WERI-Rb-1 (cell line): ENCODE results near the gene TRAPPC14.
"Not testable (repeated sequence)": the region's sequence is repeated elsewhere in the genome, so short reads cannot be mapped to it uniquely, and the experiment has no call there.

Source experiments
- DNase-seq: peaks from one replicate; pipeline ENCODE4 v3.0.0-alpha.2; 2020
- H3K27ac ChIP-seq: fragments of 250-450 bp; sonication (Bioruptor Pico); 2 replicates; pipeline ENCODE4 v1.5.1; 2020; ENCODE audit warnings: mild to moderate bottlenecking, moderate library complexity
- H3K27me3 ChIP-seq: fragments of 250-450 bp; sonication (Bioruptor Pico); 2 replicates; pipeline ENCODE4 v1.5.1; 2021; ENCODE audit warnings: mild to moderate bottlenecking, low read depth, moderate library complexity; ENCODE audit not compliant: insufficient read depth, severe bottlenecking
- H3K36me3 ChIP-seq: fragments of 250-450 bp; sonication (Bioruptor Pico); 2 replicates; pipeline ENCODE4 v1.5.1; 2020; ENCODE audit warnings: mild to moderate bottlenecking, moderate library complexity
- H3K4me3 ChIP-seq: 2 replicates; pipeline ENCODE4 v1.5.1; 2011; ENCODE audit warnings: low read depth, mild to moderate bottlenecking, control low read depth, low read length
- H3K9me3 ChIP-seq: fragments of 250-450 bp; sonication (Bioruptor Pico); 2 replicates; pipeline ENCODE4 v1.5.1; 2021; ENCODE audit warnings: mild to moderate bottlenecking, moderate library complexity; ENCODE audit not compliant: severe bottlenecking
- CTCF ChIP-seq: IDR thresholded peaks from 2 replicates; pipeline ENCODE4 v1.5.1; 2011; ENCODE audit warnings: low read depth, mild to moderate bottlenecking, control low read depth, inconsistent platforms, low read length

Gene TRAPPC14

GRCh38 chr7:100192969-100193368, 34.4 kb upstream of the TRAPPC14 start:
- no peak for DNase-seq
- Histone ChIP-seq H3K4me3 (no peak overlapping the region), H3K36me3 (no peaks in the 10 kb centered on the region), H3K27me3 (no peaks in the 10 kb centered on the region), H3K9me3 (no peaks in the 10 kb centered on the region), H3K27ac (no peak overlapping the region)
- no peak for TF ChIP-seq CTCF

- not testable (repeated sequence) for H3K36me3 ChIP-seq, H3K9me3 ChIP-seq, DNase-seq, H3K27ac ChIP-seq, H3K4me3 ChIP-seq, H3K27me3 ChIP-seq
Observed at GRCh38 chr7:100192281-100192862, 33.8 kb upstream of the TRAPPC14 start.

GRCh38 chr7:100191775-100192174, 33.3 kb upstream of the TRAPPC14 start:
- no peak for TF ChIP-seq CTCF
- H3K27me3 ChIP-seq: no peaks in the 10 kb centered on the region
- no peak overlapping the region for H3K4me3 ChIP-seq
- H3K9me3 ChIP-seq: no peaks in the 10 kb centered on the region
- no peak overlapping the region for H3K27ac ChIP-seq
- no peak for DNase-seq
- no peaks in the 10 kb centered on the region for H3K36me3 ChIP-seq

- peak; percentile 12; the same call in 1 of the 2 replicates for TF ChIP-seq CTCF
- no peaks in the 10 kb centered on the region for H3K27me3 ChIP-seq
- no peak for DNase-seq
Observed at GRCh38 chr7:100190048-100190711, 31.7 kb upstream of the TRAPPC14 start.

GRCh38 chr7:100189061-100189460, 30.5 kb upstream of the TRAPPC14 start:
- no peak for DNase-seq
- 0 out of 2 replicates have a peak, but pooled peaks have one; percentile 16 for TF ChIP-seq CTCF
- Histone ChIP-seq H3K27ac (no peak overlapping the region), H3K4me3 (no peak overlapping the region), H3K9me3 (no peaks in the 10 kb centered on the region), H3K27me3 (no peaks in the 10 kb centered on the region), H3K36me3 (no peaks in the 10 kb centered on the region)

More at GRCh38 chr7:100190048-100190711, 31.7 kb upstream of the TRAPPC14 start:
- H3K36me3 ChIP-seq: no peaks in the 10 kb centered on the region
- no peak overlapping the region for H3K4me3 ChIP-seq
- H3K9me3 ChIP-seq: no peaks in the 10 kb centered on the region
- no peak overlapping the region for H3K27ac ChIP-seq

DNA sequence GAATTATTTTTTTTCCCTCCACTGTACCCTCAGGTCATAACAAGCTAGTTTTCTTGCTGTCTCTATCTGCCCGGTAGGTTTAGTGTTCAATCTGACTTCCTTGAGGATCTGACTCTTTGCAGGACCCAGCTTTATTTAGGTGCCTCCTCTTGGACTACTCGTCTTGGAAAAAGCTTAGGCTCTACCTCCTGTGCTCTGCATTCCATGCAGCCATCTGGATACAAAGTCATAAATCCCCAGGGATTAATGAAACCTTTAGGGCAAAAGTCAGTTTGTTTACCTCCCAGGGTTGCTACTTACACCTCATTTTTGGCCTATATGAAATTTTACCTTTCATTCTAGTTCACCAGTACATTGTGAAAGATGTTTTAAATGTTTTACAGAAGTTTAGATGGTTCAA, 27.2 kb upstream of the TRAPPC14 start:
- DNase-seq: peak; percentile 52
- peak overlapping the region; percentile 68 for H3K27ac ChIP-seq
- no peaks in the 10 kb centered on the region for H3K27me3 ChIP-seq
- no peak overlapping the region for H3K4me3 ChIP-seq
- no peaks in the 10 kb centered on the region for H3K36me3 ChIP-seq
- H3K9me3 ChIP-seq: no peaks in the 10 kb centered on the region
- no peak for TF ChIP-seq CTCF

- not testable (repeated sequence) for H3K27ac ChIP-seq, DNase-seq, H3K9me3 ChIP-seq, H3K4me3 ChIP-seq, H3K36me3 ChIP-seq, H3K27me3 ChIP-seq
Observed at GRCh38 chr7:100183090-100183489, 24.6 kb upstream of the TRAPPC14 start.

DNA sequence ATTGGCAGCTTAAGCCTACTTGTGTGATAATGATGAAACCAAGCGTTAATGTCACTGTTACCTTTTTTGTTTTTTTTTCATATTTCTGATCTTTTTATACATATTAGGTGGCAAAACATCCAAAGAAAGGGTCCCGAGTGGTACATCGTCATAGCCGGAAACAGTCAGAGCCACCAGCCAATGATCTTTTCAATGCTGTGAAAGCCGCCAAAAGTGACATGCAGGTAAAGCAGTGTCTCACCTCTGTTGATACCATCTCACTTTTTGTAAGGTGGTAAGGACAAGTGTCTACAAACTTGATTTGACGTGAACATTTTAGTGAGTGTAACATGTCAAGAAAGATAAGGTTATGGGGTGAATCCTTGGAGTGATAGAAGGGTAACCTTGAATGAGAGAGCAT, 24.1 kb upstream of the TRAPPC14 start:
- H3K36me3 ChIP-seq, H3K4me3 ChIP-seq, DNase-seq, H3K9me3 ChIP-seq, H3K27me3 ChIP-seq, H3K27ac ChIP-seq: not testable (repeated sequence)

DNA sequence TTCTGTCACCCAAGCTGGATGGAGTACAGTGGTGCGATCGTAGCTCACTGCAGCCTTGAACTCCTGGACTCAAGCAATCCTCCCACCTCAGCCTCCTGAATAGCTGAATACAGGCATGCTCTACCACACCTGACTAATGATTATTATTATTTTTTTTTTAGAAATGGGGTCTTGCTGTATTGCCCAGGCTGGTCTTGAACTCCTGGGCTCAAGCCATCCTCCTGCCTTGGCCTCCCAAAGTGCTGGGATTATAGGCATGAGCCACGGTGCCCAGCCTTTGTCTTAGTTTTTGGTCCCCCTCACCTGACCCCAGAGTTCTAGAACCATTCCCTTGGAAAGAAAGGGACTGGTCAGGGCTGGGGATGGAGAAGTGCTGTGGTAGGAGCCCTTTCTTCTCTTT, 21.6 kb upstream of the TRAPPC14 start:
- H3K4me3 ChIP-seq, H3K36me3 ChIP-seq, H3K9me3 ChIP-seq, DNase-seq, H3K27me3 ChIP-seq, H3K27ac ChIP-seq: not testable (repeated sequence)
